Right atrium auricular region (tissue), 2 donors: ENCODE data around the gene SHMT2. TPM values are rescaled to one million over a fixed set of nuclear protein-coding genes. Genes with fewer than 3 reads are reported as not detected.

Source experiments
- DNase-seq: peaks from one replicate; pipeline ENCODE4 v3.0.0-alpha.2; 2019; ENCODE audit warnings: low spot score
- H3K27ac ChIP-seq, 2 donors: fragments of 200-600 bp; sonication (generic); 1 replicate in 1 of 2; 2 replicates in 1 of 2; pipeline ENCODE4 v1.5.1; 2016 to 2019
- H3K27me3 ChIP-seq, 2 donors: fragments of 200-600 bp; sonication (generic); one replicate each; pipeline versions ENCODE4 v1.5.1 to v1.6.0; 2017 to 2019
- H3K36me3 ChIP-seq: fragments of 200-600 bp; sonication (generic); one replicate; pipeline ENCODE4 v1.5.1; 2016
- H3K4me1 ChIP-seq, 2 donors: fragments of 200-600 bp; sonication (generic); one replicate each; pipeline versions ENCODE4 v1.5.1 to v1.6.0; 2017 to 2019
- H3K4me3 ChIP-seq, 2 donors: fragments of 200-600 bp; sonication (generic); 1 replicate in 1 of 2; 2 replicates in 1 of 2; pipeline ENCODE4 v1.5.1; 2017 to 2019; ENCODE audit warnings: mild to moderate bottlenecking in 1 of 2, moderate library complexity in 1 of 2
- H3K9me3 ChIP-seq, 2 donors: fragments of 200-600 bp; sonication (generic); one replicate each; pipeline ENCODE4 v1.5.1; 2019
- total RNA-seq, 2 donors: library from RNA; depleted of rRNA; stranded (reverse); fragments of >200 nt; gene quantifications; one replicate each; pipeline ENCODE4 v1.1.0, GENCODE V29; 2016
- TF ChIP-seq, protein P1 (sequence below), 2 donors: fragments of 200-600 bp; sonication (generic); IDR thresholded peaks; one replicate each; pipeline ENCODE4 v1.5.1; 2019; ENCODE audit warnings: antibody characterized with exemption in 2 of 2

The SHMT2 gene
- total RNA-seq, 2 donors from 2014 or later = 16.6 to 33.0 TPM

GRCh38 chr12:57250541-57250940 is 21.0 kb downstream of the SHMT2 start:
- TF ChIP-seq, protein P1, sequence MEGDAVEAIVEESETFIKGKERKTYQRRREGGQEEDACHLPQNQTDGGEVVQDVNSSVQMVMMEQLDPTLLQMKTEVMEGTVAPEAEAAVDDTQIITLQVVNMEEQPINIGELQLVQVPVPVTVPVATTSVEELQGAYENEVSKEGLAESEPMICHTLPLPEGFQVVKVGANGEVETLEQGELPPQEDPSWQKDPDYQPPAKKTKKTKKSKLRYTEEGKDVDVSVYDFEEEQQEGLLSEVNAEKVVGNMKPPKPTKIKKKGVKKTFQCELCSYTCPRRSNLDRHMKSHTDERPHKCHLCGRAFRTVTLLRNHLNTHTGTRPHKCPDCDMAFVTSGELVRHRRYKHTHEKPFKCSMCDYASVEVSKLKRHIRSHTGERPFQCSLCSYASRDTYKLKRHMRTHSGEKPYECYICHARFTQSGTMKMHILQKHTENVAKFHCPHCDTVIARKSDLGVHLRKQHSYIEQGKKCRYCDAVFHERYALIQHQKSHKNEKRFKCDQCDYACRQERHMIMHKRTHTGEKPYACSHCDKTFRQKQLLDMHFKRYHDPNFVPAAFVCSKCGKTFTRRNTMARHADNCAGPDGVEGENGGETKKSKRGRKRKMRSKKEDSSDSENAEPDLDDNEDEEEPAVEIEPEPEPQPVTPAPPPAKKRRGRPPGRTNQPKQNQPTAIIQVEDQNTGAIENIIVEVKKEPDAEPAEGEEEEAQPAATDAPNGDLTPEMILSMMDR (IDR thresholded peaks at IDR 0.05) = no peak
- Histone ChIP-seq H3K9me3 (no peaks in the 10 kb centered on the region), H3K27me3 (no peaks in the 10 kb centered on the region), H3K27ac (no peak overlapping the region), H3K36me3 (no peaks in the 10 kb centered on the region), H3K4me3 (no peak overlapping the region), H3K4me1 (no peaks in the 10 kb centered on the region)
- no peak for DNase-seq

GRCh38 chr12:57250956-57251355 is 21.4 kb downstream of the SHMT2 start, which contains the start of gene STAC3:
Gene STAC3, minus strand, starts transcription at chr12:57251187. Its CDS starts 1,551 bp downstream, at chr12:57249636.
- Histone ChIP-seq H3K27me3 (no peaks in the 10 kb centered on the region), H3K27ac (no peak within 1 kb of the TSS), H3K36me3 (no peaks in the 10 kb centered on the region), H3K4me3 (no peak within 1 kb of the TSS), H3K9me3 (no peaks in the 10 kb centered on the region), H3K4me1 (no peaks in the 10 kb centered on the region)
- TF ChIP-seq, protein P1 (IDR thresholded peaks at IDR 0.05) = no peak
- no peak for DNase-seq

DNA sequence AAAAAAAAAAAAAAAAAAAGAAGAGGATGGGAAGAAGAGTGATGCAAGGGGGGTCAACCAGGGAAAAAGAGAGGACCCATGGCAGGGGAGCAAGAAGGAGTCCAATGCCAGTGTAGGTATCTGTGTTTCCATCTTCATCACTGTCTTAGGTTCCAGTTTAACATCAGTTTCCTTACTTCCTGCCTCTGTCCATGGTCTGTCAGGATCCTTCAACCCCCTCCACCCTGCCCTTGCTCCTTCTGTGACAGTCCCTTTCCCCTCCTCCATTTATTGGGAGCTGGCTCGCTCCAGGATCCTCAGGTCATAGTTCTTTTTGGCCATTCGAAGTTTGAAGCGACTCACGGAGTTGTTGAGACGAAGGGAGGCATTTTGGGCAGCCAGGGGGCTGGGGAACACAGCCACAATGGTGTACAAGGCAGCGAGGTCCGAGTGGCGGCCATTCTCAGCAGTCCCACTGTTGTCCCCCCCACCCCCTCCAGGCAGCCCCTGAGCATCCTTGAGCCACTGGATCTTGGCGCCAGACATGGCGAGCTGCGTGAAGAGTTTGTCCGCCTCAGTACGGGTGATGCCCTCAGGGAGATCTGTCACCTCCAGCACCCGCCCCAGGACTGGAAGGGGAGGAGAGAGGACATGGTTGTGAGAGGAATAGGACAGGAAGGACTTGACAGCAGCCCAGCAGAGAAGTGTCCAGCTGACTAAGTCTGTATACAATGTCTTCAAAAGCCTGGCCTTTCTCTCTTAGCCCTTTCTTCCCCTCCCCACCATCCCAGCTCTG is 25.2 kb downstream of the SHMT2 start:
- TF ChIP-seq, protein P1 (IDR thresholded peaks at IDR 0.05) = no peak
- no peak overlapping the region for H3K4me3 ChIP-seq
- peaks cover 28% of the 10 kb centered on the region for H3K36me3 ChIP-seq
- H3K27me3 ChIP-seq = no peaks in the 10 kb centered on the region
- H3K27ac ChIP-seq = no peak overlapping the region
- H3K9me3 ChIP-seq = no peaks in the 10 kb centered on the region
- DNase-seq = no peak
- peaks cover 0 to 10% of the 10 kb centered on the region in 2 donors for H3K4me1 ChIP-seq

DNA sequence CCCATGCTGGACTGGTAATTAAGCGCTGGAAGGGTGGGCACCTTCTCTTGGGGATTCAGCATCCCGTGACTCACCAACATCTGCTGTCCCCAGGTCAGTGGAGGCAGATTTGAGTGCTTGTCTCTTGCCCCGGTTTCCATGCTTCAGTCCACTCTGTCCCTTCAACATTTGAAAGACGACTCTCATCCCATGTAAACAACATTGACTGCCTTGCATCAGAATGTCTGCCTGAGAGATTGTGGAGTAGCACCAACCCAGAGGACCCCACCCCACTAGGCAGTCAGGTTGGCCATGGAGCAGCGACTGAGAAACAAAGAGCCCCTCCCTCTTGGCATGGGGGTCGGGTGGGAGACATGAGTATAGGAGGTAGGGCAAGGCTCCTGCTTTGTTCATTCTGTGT is 26.4 kb downstream of the SHMT2 start:
- DNase-seq = no peak
- Histone ChIP-seq H3K4me3 (no peak overlapping the region), H3K36me3 (peaks cover 28% of the 10 kb centered on the region), H3K4me1 (peaks cover 0 to 20% of the 10 kb centered on the region in 2 donors), H3K27me3 (no peaks in the 10 kb centered on the region), H3K27ac (no peak overlapping the region), H3K9me3 (no peaks in the 10 kb centered on the region)
- TF ChIP-seq, protein P1 (IDR thresholded peaks at IDR 0.05) = no peak

DNA sequence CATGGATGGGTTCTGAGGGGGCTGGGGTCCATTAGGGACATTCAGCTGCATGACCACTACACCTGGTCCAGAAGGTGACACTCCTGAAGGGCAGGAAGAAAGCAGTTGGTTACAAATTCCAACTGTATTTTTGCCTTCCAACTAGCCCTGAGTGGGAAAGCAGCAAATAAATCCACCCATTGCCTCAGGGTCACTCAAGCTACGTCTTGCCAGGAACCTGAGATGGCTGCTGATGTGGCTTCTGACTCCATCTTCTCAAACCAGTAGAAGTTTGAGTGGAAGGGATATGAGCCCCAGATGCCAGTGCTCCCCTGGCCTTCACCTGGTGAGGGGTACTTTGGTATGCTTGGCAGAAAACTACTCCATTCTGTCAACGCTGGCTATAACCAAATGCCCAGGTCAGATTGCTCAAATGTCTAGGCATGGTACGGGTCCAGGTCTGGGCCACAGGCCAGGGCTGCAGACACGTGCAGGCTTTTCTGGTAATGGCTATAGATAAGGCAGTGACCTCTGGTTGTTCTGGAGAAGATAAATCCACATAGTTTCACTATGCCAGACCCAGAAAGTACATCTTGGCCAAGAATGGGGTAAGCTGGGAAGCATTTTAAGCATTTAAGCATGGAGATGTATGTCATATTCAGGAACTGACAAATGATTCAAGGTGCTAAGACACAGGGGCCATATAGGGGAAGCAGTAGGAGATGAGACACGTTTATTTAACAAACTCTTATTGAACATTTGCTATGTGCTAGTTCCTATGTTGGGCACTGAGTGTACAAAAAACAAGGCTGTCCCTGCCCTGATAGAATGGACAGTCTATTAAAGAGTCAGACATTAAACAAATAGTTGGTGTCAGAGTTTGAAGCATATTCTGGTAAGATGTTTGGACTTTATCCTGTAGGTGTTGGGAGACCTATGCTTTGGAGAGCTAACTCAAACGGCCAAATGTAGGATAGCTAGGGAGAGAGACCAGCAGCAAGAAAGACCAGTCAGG is 29.8 kb downstream of the SHMT2 start:
- H3K9me3 ChIP-seq = no peaks in the 10 kb centered on the region
- DNase-seq = no peak
- TF ChIP-seq, protein P1 (IDR thresholded peaks at IDR 0.05) = no peak
- no peak overlapping the region for H3K4me3 ChIP-seq
- H3K27me3 ChIP-seq = no peaks in the 10 kb centered on the region
- peaks cover 0 to 39% of the 10 kb centered on the region in 2 donors for H3K4me1 ChIP-seq
- peak overlapping the region; percentile 39 to 81 for H3K27ac ChIP-seq
- H3K36me3 ChIP-seq = peaks cover 28% of the 10 kb centered on the region
